PC-9 (cell line): ENCODE data around the gene NEURL1B. TPM values are rescaled to one million over a fixed set of nuclear protein-coding genes. Genes with fewer than 3 reads are reported as not detected.

Experiments used
- BruUV-seq: library from RNA; stranded (reverse); fragments of 400-500 nt; replicated peaks from 2 replicates; lab custom pipeline; 2021; lab: Mats Ljungman, UMichigan
- CTCF ChIA-PET: fragments of 300-600 bp; sonication (Branson Sonifier 250); formaldehyde crosslinking; loops from one replicate; lab custom pipeline; 2022; ENCODE audit warnings: antibody characterized with exemption; lab: Charles Lee
- POLR2A ChIA-PET: fragments of 300-600 bp; sonication (Branson Sonifier 250); formaldehyde crosslinking; loops from one replicate; lab custom pipeline; 2022; ENCODE audit warnings: antibody characterized with exemption; ENCODE audit not compliant: unreplicated experiment; lab: Charles Lee
- DNase-seq, 2 experiments: peaks; one replicate each; pipeline versions ENCODE4 v3.0.0 to v3.0.0-alpha.2; 2015 to 2022; ENCODE audit warnings: mixed read lengths in 1 of 2
- H2AFZ ChIP-seq: fragments of 200-600 bp; sonication (generic); 2 replicates; pipeline ENCODE4 v1.8.1; 2017; ENCODE audit warnings: antibody characterized with exemption
- H3F3A ChIP-seq: fragments of 200-600 bp; sonication (generic); 2 replicates; pipeline ENCODE4 v1.8.1; 2017; ENCODE audit warnings: antibody characterized with exemption, mild to moderate bottlenecking, low read depth; ENCODE audit not compliant: insufficient read depth
- H3K27ac ChIP-seq: fragments of 200-600 bp; sonication (generic); 2 replicates; pipeline ENCODE4 v1.6.1; 2016; ENCODE audit warnings: mixed run types
- H3K27me3 ChIP-seq: fragments of 200-600 bp; sonication (generic); 2 replicates; pipeline ENCODE4 v1.6.1; 2016; ENCODE audit warnings: low read depth, mixed run types; ENCODE audit not compliant: insufficient read depth
- H3K36me3 ChIP-seq: fragments of 200-600 bp; sonication (generic); 2 replicates; pipeline ENCODE4 v1.6.1; 2016; ENCODE audit warnings: low read depth, mixed run types
- H3K4me1 ChIP-seq: fragments of 200-600 bp; sonication (generic); replicated peaks from 2 replicates; pipeline ENCODE4 v1.6.1; 2016; ENCODE audit warnings: mixed run types; ENCODE audit not compliant: insufficient read depth
- H3K4me2 ChIP-seq: fragments of 200-600 bp; sonication (generic); 2 replicates; pipeline ENCODE4 v1.6.1; 2017; ENCODE audit warnings: mixed run types
- H3K4me3 ChIP-seq: fragments of 200-600 bp; sonication (generic); 2 replicates; pipeline ENCODE4 v1.6.1; 2016; ENCODE audit warnings: mixed run types
- H3K79me2 ChIP-seq: fragments of 200-600 bp; sonication (generic); 2 replicates; pipeline ENCODE4 v1.6.1; 2017; ENCODE audit warnings: low read depth, mixed run types
- H3K9me2 ChIP-seq: fragments of 200-600 bp; sonication (generic); 2 replicates; pipeline ENCODE4 v1.8.1; 2017; ENCODE audit warnings: mild to moderate bottlenecking; ENCODE audit not compliant: insufficient read depth
- H3K9me3 ChIP-seq: fragments of 200-600 bp; sonication (generic); 2 replicates; pipeline ENCODE4 v1.8.1; 2016; ENCODE audit warnings: low read depth; ENCODE audit not compliant: insufficient read depth
- H4K20me1 ChIP-seq: fragments of 200-600 bp; sonication (generic); 2 replicates; pipeline ENCODE4 v1.8.1; 2017; ENCODE audit not compliant: insufficient read depth
- EZH2 ChIP-seq: fragments of 200-600 bp; sonication (generic); IDR thresholded peaks from 2 replicates; pipeline ENCODE4 v1.8.0; 2017; ENCODE audit warnings: antibody characterized with exemption, low read depth
- intact Hi-C: fragments of 100-400 bp; cut with micrococcal nuclease; formaldehyde crosslinking; loops from one replicate; pipeline ENCODE4 v1.10.0; 2022; ENCODE audit not compliant: unreplicated experiment
- total RNA-seq: library from RNA; stranded (reverse); gene quantifications from 2 replicates; pipeline ENCODE4 v1.2.3, GENCODE V29; 2021
- TF ChIP-seq, protein P1 (sequence below): fragments of 200-600 bp; sonication (generic); conservative IDR thresholded peaks from 2 replicates; pipeline ENCODE4 v1.6.1; 2017; ENCODE audit warnings: mixed run types, antibody characterized with exemption, mild to moderate bottlenecking, moderate library complexity

NEURL1B gene
- total RNA-seq, 1 experiment from 2014 or later = 14.3 TPM

DNA sequence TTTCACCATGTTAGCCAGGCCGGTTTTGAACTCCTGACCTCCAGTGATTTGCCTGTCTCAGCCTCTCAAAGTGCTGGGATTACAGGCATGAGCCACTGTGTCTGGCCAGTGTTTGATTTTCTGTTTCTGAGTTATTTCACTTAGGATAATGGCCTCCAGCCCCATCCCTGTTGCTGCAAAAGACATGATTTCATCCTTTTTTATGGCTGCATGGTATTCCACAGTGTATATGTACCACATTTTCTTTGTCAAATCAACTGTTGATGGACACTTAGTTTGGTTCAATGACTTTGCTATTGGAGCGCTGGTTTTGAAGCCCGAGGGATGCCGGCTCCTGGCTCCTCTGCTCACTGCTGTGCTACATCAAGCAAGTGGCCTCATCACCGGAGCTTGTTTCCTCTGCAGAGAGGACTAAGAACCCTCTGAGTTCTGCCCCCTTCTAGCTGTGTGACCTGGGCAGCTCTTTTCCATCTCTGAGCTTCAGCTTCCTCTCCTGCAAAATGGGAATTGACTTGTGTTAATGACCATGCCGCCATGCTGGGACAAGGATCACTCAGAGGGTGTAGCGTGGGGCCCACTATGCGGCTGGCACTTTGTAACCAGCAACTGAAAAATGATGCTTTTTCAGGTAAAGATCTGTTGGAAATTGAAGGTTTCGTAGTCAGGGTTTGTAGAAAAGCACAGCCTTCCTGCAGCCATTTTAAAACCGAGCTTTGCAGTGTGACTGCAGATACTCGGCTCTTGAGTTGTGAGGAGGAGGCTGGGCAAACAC lies 4.6 kb upstream of the NEURL1B start:
- no peaks in the 10 kb centered on the region for H3K36me3 ChIP-seq
- ChIA-PET POLR2A (no interaction called here), CTCF (no interaction called here)
- H4K20me1 ChIP-seq = no peaks in the 10 kb centered on the region
- no peak overlapping the region for H3K4me2 ChIP-seq
- H3K9me2 ChIP-seq = no peaks in the 10 kb centered on the region
- H3F3A ChIP-seq = no peaks in the 10 kb centered on the region
- TF ChIP-seq, protein P1, sequence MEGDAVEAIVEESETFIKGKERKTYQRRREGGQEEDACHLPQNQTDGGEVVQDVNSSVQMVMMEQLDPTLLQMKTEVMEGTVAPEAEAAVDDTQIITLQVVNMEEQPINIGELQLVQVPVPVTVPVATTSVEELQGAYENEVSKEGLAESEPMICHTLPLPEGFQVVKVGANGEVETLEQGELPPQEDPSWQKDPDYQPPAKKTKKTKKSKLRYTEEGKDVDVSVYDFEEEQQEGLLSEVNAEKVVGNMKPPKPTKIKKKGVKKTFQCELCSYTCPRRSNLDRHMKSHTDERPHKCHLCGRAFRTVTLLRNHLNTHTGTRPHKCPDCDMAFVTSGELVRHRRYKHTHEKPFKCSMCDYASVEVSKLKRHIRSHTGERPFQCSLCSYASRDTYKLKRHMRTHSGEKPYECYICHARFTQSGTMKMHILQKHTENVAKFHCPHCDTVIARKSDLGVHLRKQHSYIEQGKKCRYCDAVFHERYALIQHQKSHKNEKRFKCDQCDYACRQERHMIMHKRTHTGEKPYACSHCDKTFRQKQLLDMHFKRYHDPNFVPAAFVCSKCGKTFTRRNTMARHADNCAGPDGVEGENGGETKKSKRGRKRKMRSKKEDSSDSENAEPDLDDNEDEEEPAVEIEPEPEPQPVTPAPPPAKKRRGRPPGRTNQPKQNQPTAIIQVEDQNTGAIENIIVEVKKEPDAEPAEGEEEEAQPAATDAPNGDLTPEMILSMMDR = no peak
- TF ChIP-seq EZH2 = no peak
- H3K4me3 ChIP-seq = no peak overlapping the region
- no peaks in the 10 kb centered on the region for H3K27me3 ChIP-seq
- DNase-seq = no peak
- H3K4me1 ChIP-seq = peaks cover 7% of the 10 kb centered on the region; the same call in 1 of the 2 replicates
- no peak overlapping the region for H2AFZ ChIP-seq
- intact Hi-C loops = no loop called here
- H3K9me3 ChIP-seq = no peaks in the 10 kb centered on the region
- H3K27ac ChIP-seq = no peak overlapping the region
- BruUV-seq = no TSS peak
- no peaks in the 10 kb centered on the region for H3K79me2 ChIP-seq

DNA sequence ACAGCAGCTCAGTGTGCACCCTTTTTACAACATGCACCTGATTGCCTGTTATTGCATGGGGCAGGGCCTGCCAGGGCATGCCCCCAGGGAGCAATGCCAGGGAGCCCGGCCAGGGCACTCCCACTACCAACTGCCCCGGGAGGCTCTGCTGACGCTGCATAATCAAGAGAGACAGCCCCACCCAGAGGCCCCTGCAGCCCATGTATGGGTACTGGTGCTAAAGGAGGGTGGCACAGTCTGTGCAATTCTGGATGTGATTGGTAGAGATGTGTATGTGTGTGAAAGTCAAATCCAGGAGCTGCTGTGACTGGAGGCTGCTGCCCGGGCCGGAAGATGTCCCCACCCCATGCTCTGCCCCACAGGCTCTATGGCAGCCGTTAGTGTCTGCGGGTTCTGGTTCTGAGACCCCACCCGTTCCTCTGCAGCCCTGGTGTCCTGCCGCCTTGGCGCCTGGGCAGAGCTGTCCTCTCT lies 3.9 kb upstream of the NEURL1B start:
- peak in 1 of 2 experiments; percentile 38 for DNase-seq
- no peaks in the 10 kb centered on the region for H3K79me2 ChIP-seq
- H2AFZ ChIP-seq = no peak overlapping the region
- no peak overlapping the region for H3K4me2 ChIP-seq
- no peaks in the 10 kb centered on the region for H3K9me3 ChIP-seq
- no peaks in the 10 kb centered on the region for H3K36me3 ChIP-seq
- TF ChIP-seq EZH2 = no peak
- TF ChIP-seq, protein P1 = no peak
- H3K4me1 ChIP-seq = peaks cover 7% of the 10 kb centered on the region; the same call in 1 of the 2 replicates
- no peaks in the 10 kb centered on the region for H3K9me2 ChIP-seq
- ChIA-PET POLR2A (no interaction called here), CTCF (no interaction called here)
- H3K27ac ChIP-seq = no peak overlapping the region
- H3F3A ChIP-seq = peaks cover 2% of the 10 kb centered on the region; the same call in 1 of the 2 replicates
- no peaks in the 10 kb centered on the region for H4K20me1 ChIP-seq
- no peak overlapping the region for H3K4me3 ChIP-seq
- no peaks in the 10 kb centered on the region for H3K27me3 ChIP-seq
- intact Hi-C loops = no loop called here
- no TSS peak for BruUV-seq

DNA sequence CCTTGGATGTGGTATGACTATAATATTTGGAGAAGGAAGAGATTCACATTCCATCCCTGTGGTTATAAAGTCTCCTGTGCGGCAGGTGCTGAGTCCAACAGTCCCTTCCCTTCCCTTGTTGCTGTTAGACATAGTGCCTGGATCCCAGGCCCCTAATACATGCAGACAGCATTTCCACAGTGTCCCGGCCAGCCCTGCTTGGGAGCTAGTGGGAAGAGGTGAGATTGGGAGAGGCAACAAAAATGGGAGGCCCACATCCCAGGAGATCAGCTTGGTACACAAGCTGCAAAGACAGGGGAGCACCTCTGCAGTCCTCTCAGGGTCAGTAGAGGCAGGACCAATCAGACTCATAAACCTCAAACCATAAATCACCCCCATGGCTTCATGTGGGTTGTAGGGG lies 3.3 kb upstream of the NEURL1B start:
- no TSS peak for BruUV-seq
- no peak overlapping the region for H3K4me2 ChIP-seq
- intact Hi-C loops = no loop called here
- H3K79me2 ChIP-seq = no peaks in the 10 kb centered on the region
- H3K4me1 ChIP-seq = peaks cover 7% of the 10 kb centered on the region; the same call in 1 of the 2 replicates
- peaks cover 6% of the 10 kb centered on the region; the same call in 1 of the 2 replicates for H3F3A ChIP-seq
- H3K27me3 ChIP-seq = no peaks in the 10 kb centered on the region
- TF ChIP-seq, protein P1 = no peak
- TF ChIP-seq EZH2 = no peak
- no peak for DNase-seq
- no peaks in the 10 kb centered on the region for H4K20me1 ChIP-seq
- H3K9me3 ChIP-seq = no peaks in the 10 kb centered on the region
- H3K9me2 ChIP-seq = no peaks in the 10 kb centered on the region
- ChIA-PET CTCF (no interaction called here), POLR2A (interaction anchor here (0.6 kb wide), 1 partner anchor 15 kb away, joined by 4 read pairs; no protein-coding TSS in a partner anchor)
- no peak overlapping the region for H3K27ac ChIP-seq
- no peak overlapping the region for H3K4me3 ChIP-seq
- no peak overlapping the region for H2AFZ ChIP-seq
- no peaks in the 10 kb centered on the region for H3K36me3 ChIP-seq
